ENCODE results near the gene SNRPA.

DNA sequence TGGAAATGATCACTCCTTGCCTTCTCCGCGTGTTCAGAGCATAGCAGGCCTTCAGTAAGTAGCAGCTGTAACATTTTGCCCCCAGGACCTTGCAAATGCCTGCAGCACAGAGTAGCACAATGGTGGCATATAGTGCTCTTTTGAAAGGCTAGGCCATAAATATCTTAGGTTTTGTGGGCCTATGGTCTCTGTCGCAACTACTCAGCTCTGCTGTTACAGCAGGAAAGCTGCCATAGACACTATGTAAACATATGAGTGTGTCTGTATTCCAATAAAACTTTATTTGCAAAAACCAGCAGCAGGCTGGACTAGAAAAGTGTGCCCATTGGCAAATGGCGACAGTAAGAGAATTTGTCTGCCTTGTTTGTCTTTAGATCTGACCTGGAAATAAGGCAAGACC, 24.7 kb upstream of the SNRPA start:
- TF ChIP-seq POLR2A (IDR thresholded peaks at IDR 0.05; ENCODE audit: low read depth, low read length): no peak
- no peak for TF ChIP-seq TAF1 (IDR thresholded peaks at IDR 0.05; ENCODE audit: borderline replicate concordance, low read depth, low read length)
